Karpas-422 (cell line): ENCODE data around the gene NTN1. TPM values are rescaled to one million over a fixed set of nuclear protein-coding genes. Genes with fewer than 3 reads are reported as not detected.

Experiments
- DNase-seq: peaks from one replicate; pipeline ENCODE4 v3.0.0-alpha.2; 2015
- H2AFZ ChIP-seq: fragments of 200-600 bp; sonication (generic); 2 replicates; pipeline ENCODE4 v1.6.1; 2014; ENCODE audit warnings: antibody characterized with exemption, low read length, mixed read lengths
- H3K27ac ChIP-seq: fragments of 200-600 bp; sonication (generic); 2 replicates; pipeline ENCODE4 v1.5.1; 2014; ENCODE audit warnings: mild to moderate bottlenecking, low read length, moderate library complexity
- H3K27me3 ChIP-seq: fragments of 200-600 bp; sonication (generic); 2 replicates; pipeline ENCODE4 v1.6.1; 2014; ENCODE audit warnings: low read length, mixed read lengths
- H3K36me3 ChIP-seq: fragments of 200-600 bp; sonication (generic); 2 replicates; pipeline ENCODE4 v1.6.1; 2014; ENCODE audit warnings: low read length, mixed read lengths; ENCODE audit not compliant: insufficient read depth
- H3K4me1 ChIP-seq: fragments of 200-600 bp; sonication (generic); 2 replicates; pipeline ENCODE4 v1.6.1; 2014; ENCODE audit warnings: mild to moderate bottlenecking, low read length, mixed read lengths
- H3K4me2 ChIP-seq: fragments of 200-600 bp; sonication (generic); 2 replicates; pipeline ENCODE4 v1.6.1; 2014; ENCODE audit warnings: low read length, low read depth, mild to moderate bottlenecking; ENCODE audit not compliant: poor library complexity, severe bottlenecking
- H3K4me3 ChIP-seq: fragments of 200-600 bp; sonication (generic); 2 replicates; pipeline ENCODE4 v1.5.1; 2014; ENCODE audit warnings: mild to moderate bottlenecking, antibody characterized with exemption, low read length, mixed read lengths
- H3K79me2 ChIP-seq: fragments of 200-600 bp; sonication (generic); 2 replicates; pipeline ENCODE4 v1.6.1; 2014; ENCODE audit warnings: mild to moderate bottlenecking, low read length, mixed read lengths
- H3K9ac ChIP-seq: fragments of 200-600 bp; sonication (generic); 2 replicates; pipeline ENCODE4 v1.6.0; 2014; ENCODE audit warnings: low read length
- H3K9me2 ChIP-seq: fragments of 200-600 bp; sonication (generic), shearing (Covaris generic); replicated peaks from 2 replicates; pipeline ENCODE4 v1.6.0; 2014; ENCODE audit warnings: mild to moderate bottlenecking, low read length, moderate library complexity; ENCODE audit not compliant: insufficient read depth
- H3K9me3 ChIP-seq: fragments of 300-700, 200-600 bp; sonication (generic); 2 replicates; pipeline ENCODE4 v1.6.1; 2014; ENCODE audit warnings: low read length, mixed read lengths
- H4K20me1 ChIP-seq: fragments of 200-600 bp; sonication (generic); 2 replicates; pipeline ENCODE4 v1.6.1; 2014; ENCODE audit warnings: mild to moderate bottlenecking, antibody characterized with exemption, low read length, low read depth; ENCODE audit not compliant: insufficient read depth
- total RNA-seq: library from RNA; depleted of rRNA; stranded (reverse); fragments of >200 nt; shearing (Covaris generic); gene quantifications from 2 replicates; pipeline ENCODE4 v1.2.3, GENCODE V29; 2014; ENCODE audit warnings: low replicate concordance

Gene NTN1
- total RNA-seq, 1 experiment from 2014 or later, result not detected

GRCh38 chr17:9123594-9124553 lies 102.6 kb downstream of the NTN1 start:
- no peaks in the 10 kb centered on the region for H3K9me3 ChIP-seq
- no peak overlapping the region for H3K27ac ChIP-seq
- no peaks in the 10 kb centered on the region for H4K20me1 ChIP-seq
- no peaks in the 10 kb centered on the region for H3K79me2 ChIP-seq
- no peak overlapping the region for H3K9ac ChIP-seq
- no peak overlapping the region for H3K4me3 ChIP-seq
- no peak for DNase-seq
- no peaks in the 10 kb centered on the region for H3K4me1 ChIP-seq
- no peak overlapping the region for H2AFZ ChIP-seq
- no peaks in the 10 kb centered on the region for H3K36me3 ChIP-seq
- no peaks in the 10 kb centered on the region for H3K9me2 ChIP-seq
- H3K27me3 ChIP-seq, result no peaks in the 10 kb centered on the region
- H3K4me2 ChIP-seq, result no peak overlapping the region

GRCh38 chr17:9124554-9124935 lies 103.2 kb downstream of the NTN1 start:
- Histone ChIP-seq H3K4me2 (no peak overlapping the region), H3K36me3 (no peaks in the 10 kb centered on the region), H3K79me2 (no peaks in the 10 kb centered on the region), H3K9ac (no peak overlapping the region), H3K27me3 (no peaks in the 10 kb centered on the region), H3K4me3 (no peak overlapping the region), H4K20me1 (no peaks in the 10 kb centered on the region), H3K9me3 (no peaks in the 10 kb centered on the region), H2AFZ (no peak overlapping the region), H3K4me1 (no peaks in the 10 kb centered on the region), H3K9me2 (no peaks in the 10 kb centered on the region), H3K27ac (no peak overlapping the region)
- DNase-seq, result no peak

- Histone ChIP-seq H4K20me1 (no peaks in the 10 kb centered on the region), H3K27me3 (no peaks in the 10 kb centered on the region), H3K4me2 (no peak overlapping the region), H3K9me2 (no peaks in the 10 kb centered on the region), H3K4me3 (no peak overlapping the region), H3K36me3 (no peaks in the 10 kb centered on the region), H3K9ac (no peak overlapping the region), H2AFZ (no peak overlapping the region), H3K9me3 (no peaks in the 10 kb centered on the region), H3K79me2 (no peaks in the 10 kb centered on the region), H3K4me1 (no peaks in the 10 kb centered on the region), H3K27ac (no peak overlapping the region)
- no peak for DNase-seq
Observed at GRCh38 chr17:9125722-9126121, 104.4 kb downstream of the NTN1 start.

GRCh38 chr17:9127340-9127739 lies 106.0 kb downstream of the NTN1 start:
- no peaks in the 10 kb centered on the region for H3K79me2 ChIP-seq
- H3K9me3 ChIP-seq, result no peaks in the 10 kb centered on the region
- no peaks in the 10 kb centered on the region for H3K9me2 ChIP-seq
- DNase-seq, result no peak
- H3K27me3 ChIP-seq, result no peaks in the 10 kb centered on the region
- H3K4me1 ChIP-seq, result no peaks in the 10 kb centered on the region
- no peak overlapping the region for H3K9ac ChIP-seq
- H3K36me3 ChIP-seq, result no peaks in the 10 kb centered on the region
- H4K20me1 ChIP-seq, result no peaks in the 10 kb centered on the region
- H2AFZ ChIP-seq, result no peak overlapping the region
- H3K27ac ChIP-seq, result no peak overlapping the region
- H3K4me3 ChIP-seq, result no peak overlapping the region
- no peak overlapping the region for H3K4me2 ChIP-seq

GRCh38 chr17:9131371-9131770 lies 110.1 kb downstream of the NTN1 start:
- DNase-seq, result no peak
- H3K27ac ChIP-seq, result no peak overlapping the region
- H3K9ac ChIP-seq, result no peak overlapping the region
- H3K79me2 ChIP-seq, result no peaks in the 10 kb centered on the region
- H3K4me3 ChIP-seq, result no peak overlapping the region
- no peaks in the 10 kb centered on the region for H3K36me3 ChIP-seq
- H4K20me1 ChIP-seq, result no peaks in the 10 kb centered on the region
- no peaks in the 10 kb centered on the region for H3K4me1 ChIP-seq
- H3K9me2 ChIP-seq, result no peaks in the 10 kb centered on the region
- H3K4me2 ChIP-seq, result no peak overlapping the region
- no peak overlapping the region for H2AFZ ChIP-seq
- no peaks in the 10 kb centered on the region for H3K9me3 ChIP-seq
- H3K27me3 ChIP-seq, result no peaks in the 10 kb centered on the region

- H3K9me3 ChIP-seq, result no peaks in the 10 kb centered on the region
- no peaks in the 10 kb centered on the region for H3K4me1 ChIP-seq
- no peaks in the 10 kb centered on the region for H3K36me3 ChIP-seq
- H4K20me1 ChIP-seq, result no peaks in the 10 kb centered on the region
- no peaks in the 10 kb centered on the region for H3K9me2 ChIP-seq
- no peaks in the 10 kb centered on the region for H3K27me3 ChIP-seq
- no peak for DNase-seq
- no peak overlapping the region for H3K4me3 ChIP-seq
- H3K4me2 ChIP-seq, result no peak overlapping the region
- no peaks in the 10 kb centered on the region for H3K79me2 ChIP-seq
- no peak overlapping the region for H3K27ac ChIP-seq
- no peak overlapping the region for H2AFZ ChIP-seq
- no peak overlapping the region for H3K9ac ChIP-seq
Observed at GRCh38 chr17:9132291-9132690, 111.0 kb downstream of the NTN1 start.

- Histone ChIP-seq H2AFZ (no peak overlapping the region), H3K36me3 (no peaks in the 10 kb centered on the region), H3K9me2 (no peaks in the 10 kb centered on the region), H3K4me3 (no peak overlapping the region), H3K27ac (no peak overlapping the region), H3K9ac (no peak overlapping the region), H3K79me2 (no peaks in the 10 kb centered on the region), H4K20me1 (no peaks in the 10 kb centered on the region), H3K9me3 (no peaks in the 10 kb centered on the region), H3K4me2 (no peak overlapping the region), H3K27me3 (no peaks in the 10 kb centered on the region), H3K4me1 (no peaks in the 10 kb centered on the region)
- no peak for DNase-seq
Observed at GRCh38 chr17:9132944-9133610, 111.8 kb downstream of the NTN1 start.

GRCh38 chr17:9138161-9138717 lies 116.9 kb downstream of the NTN1 start:
- no peaks in the 10 kb centered on the region for H3K79me2 ChIP-seq
- DNase-seq, result no peak
- no peaks in the 10 kb centered on the region for H3K9me3 ChIP-seq
- no peak overlapping the region for H3K27ac ChIP-seq
- no peaks in the 10 kb centered on the region for H3K9me2 ChIP-seq
- no peaks in the 10 kb centered on the region for H4K20me1 ChIP-seq
- H3K27me3 ChIP-seq, result no peaks in the 10 kb centered on the region
- H3K36me3 ChIP-seq, result no peaks in the 10 kb centered on the region
- H3K4me1 ChIP-seq, result no peaks in the 10 kb centered on the region
- no peak overlapping the region for H2AFZ ChIP-seq
- H3K9ac ChIP-seq, result no peak overlapping the region
- no peak overlapping the region for H3K4me2 ChIP-seq
- H3K4me3 ChIP-seq, result no peak overlapping the region
